Mesenchymal stem cell (in vitro differentiated cells and primary cell): ENCODE data around the gene YIF1A.

Experiments
- DNase-seq: peaks from one replicate; pipeline ENCODE4 v3.0.0-alpha.2; 2013
- H2AFZ ChIP-seq: one replicate; pipeline ENCODE4 v1.6.1; 2013; ENCODE audit warnings: low read depth, mild to moderate bottlenecking, control low read depth, inconsistent platforms, low read length, moderate library complexity
- H2AK5ac ChIP-seq: 2 replicates; pipeline ENCODE4 v1.6.1; 2013; ENCODE audit warnings: low read length, moderate library complexity, mild to moderate bottlenecking, inconsistent platforms; ENCODE audit not compliant: severe bottlenecking
- H2BK120ac ChIP-seq: one replicate; pipeline ENCODE4 v1.6.1; 2013; ENCODE audit warnings: low read depth, mild to moderate bottlenecking, inconsistent platforms, low read length, moderate library complexity
- H2BK12ac ChIP-seq, 2 experiments: one replicate each; pipeline ENCODE4 v1.6.1; 2013; ENCODE audit warnings: inconsistent platforms in 2 of 2, low read length in 2 of 2, mild to moderate bottlenecking in 2 of 2, moderate library complexity in 2 of 2, control low read depth in 1 of 2
- H2BK15ac ChIP-seq: one replicate; pipeline ENCODE4 v1.6.1; 2013; ENCODE audit warnings: mild to moderate bottlenecking, low read depth, inconsistent platforms; ENCODE audit not compliant: poor library complexity, severe bottlenecking
- H2BK5ac ChIP-seq: 2 replicates; pipeline ENCODE4 v1.6.1; 2013; ENCODE audit warnings: low read depth, mild to moderate bottlenecking, low read length, control low read depth, inconsistent platforms; ENCODE audit not compliant: poor library complexity, severe bottlenecking
- H3K14ac ChIP-seq, 2 experiments: one replicate each; pipeline ENCODE4 v1.6.1; 2013; ENCODE audit warnings: inconsistent platforms in 2 of 2, low read length in 2 of 2, control low read depth in 1 of 2, mild to moderate bottlenecking in 1 of 2, moderate library complexity in 1 of 2
- H3K18ac ChIP-seq, 2 experiments: one replicate each; pipeline ENCODE4 v1.6.1; 2013; ENCODE audit warnings: inconsistent platforms in 2 of 2, low read length in 2 of 2, control low read depth in 1 of 2, low read depth in 1 of 2, mild to moderate bottlenecking in 1 of 2
- H3K23ac ChIP-seq, 2 experiments: one replicate each; pipeline ENCODE4 v1.6.1; 2013; ENCODE audit warnings: inconsistent platforms in 2 of 2, low read length in 2 of 2, mild to moderate bottlenecking in 2 of 2, moderate library complexity in 2 of 2, control low read depth in 1 of 2
- H3K27ac ChIP-seq: 2 replicates; pipeline ENCODE4 v1.5.1; 2013; ENCODE audit warnings: mild to moderate bottlenecking, moderate library complexity, low read length, control low read depth, inconsistent platforms; ENCODE audit not compliant: poor library complexity, severe bottlenecking
- H3K27me3 ChIP-seq, 2 experiments: 2 replicates each; pipeline versions ENCODE4 v1.6.1 to v1.7.0; 2013; ENCODE audit warnings: low read length in 2 of 2, mild to moderate bottlenecking in 2 of 2, moderate library complexity in 2 of 2, control low read depth in 1 of 2, inconsistent platforms in 1 of 2; ENCODE audit not compliant: control insufficient read depth in 1 of 2, insufficient read depth in 1 of 2
- H3K36me3 ChIP-seq, 2 experiments: 2 replicates each; pipeline versions ENCODE4 v1.6.1 to v1.7.0; 2013; ENCODE audit warnings: low read length in 2 of 2, control low read depth in 1 of 2, inconsistent platforms in 1 of 2, low read depth in 1 of 2, mild to moderate bottlenecking in 1 of 2; ENCODE audit not compliant: insufficient read depth in 2 of 2, control insufficient read depth in 1 of 2
- H3K4ac ChIP-seq, 2 experiments: one replicate each; pipeline ENCODE4 v1.6.1; 2013; ENCODE audit warnings: inconsistent platforms in 2 of 2, low read length in 2 of 2, mild to moderate bottlenecking in 2 of 2, moderate library complexity in 2 of 2, control low read depth in 1 of 2, low read depth in 1 of 2
- H3K4me1 ChIP-seq: 2 replicates; pipeline ENCODE4 v1.6.1; 2013; ENCODE audit warnings: low read depth, low read length, control low read depth; ENCODE audit not compliant: control insufficient read depth, insufficient read depth
- H3K4me2 ChIP-seq: 2 replicates; pipeline ENCODE4 v1.6.1; 2013; ENCODE audit warnings: low read length, mild to moderate bottlenecking, inconsistent platforms; ENCODE audit not compliant: poor library complexity, severe bottlenecking
- H3K4me3 ChIP-seq, 2 experiments: 2 replicates each; pipeline versions ENCODE4 v1.5.1 to v1.7.0; 2013; ENCODE audit warnings: low read length in 2 of 2, mild to moderate bottlenecking in 2 of 2, control low read depth in 1 of 2, low read depth in 1 of 2; ENCODE audit not compliant: insufficient read depth in 1 of 2
- H3K79me1 ChIP-seq: replicated peaks from 2 replicates; pipeline ENCODE4 v1.6.1; 2013; ENCODE audit warnings: mild to moderate bottlenecking, control low read depth, low read length, inconsistent platforms; ENCODE audit not compliant: poor library complexity, severe bottlenecking
- H3K9ac ChIP-seq: 2 replicates; pipeline ENCODE4 v1.7.0; 2013; ENCODE audit warnings: mild to moderate bottlenecking, low read length, moderate library complexity
- H3K9me3 ChIP-seq: 2 replicates; pipeline ENCODE4 v1.7.0; 2013; ENCODE audit warnings: mild to moderate bottlenecking, low read length; ENCODE audit not compliant: control insufficient read depth
- H4K8ac ChIP-seq: one replicate; pipeline ENCODE4 v1.6.1; 2013; ENCODE audit warnings: inconsistent platforms, mild to moderate bottlenecking, low read length, moderate library complexity
- H4K91ac ChIP-seq: one replicate; pipeline ENCODE4 v1.6.1; 2013; ENCODE audit warnings: mild to moderate bottlenecking, low read length, inconsistent platforms
- WGBS: methylation state at CpG from one replicate; pipeline ENCODE4 v1.1.7; 2013; ENCODE audit warnings: mixed read lengths; 5-methylcytosine and 5-hydroxymethylcytosine counted together

The YIF1A gene

GRCh38 chr11:66327171-66328030 lies 38.5 kb upstream of the YIF1A start:
- H3K18ac ChIP-seq: peak overlapping the region; percentile 96
- H3K23ac ChIP-seq: no peak overlapping the region
- WGBS: 56% methylated on average over 9 of the region's 10 CpGs
- H4K8ac ChIP-seq: peak overlapping the region; percentile 85
- peak overlapping the region; percentile 84 for H2BK5ac ChIP-seq
- peak overlapping the region; percentile 85 for H3K9ac ChIP-seq
- H3K9me3 ChIP-seq: no peaks in the 10 kb centered on the region
- H4K91ac ChIP-seq: peak overlapping the region; percentile 98
- H2AFZ ChIP-seq: peak overlapping the region; percentile 19
- H3K4me3 ChIP-seq: peak overlapping the region in 1 of 2 experiments; percentile 60
- peak overlapping the region; percentile 65 for H2BK120ac ChIP-seq
- peaks cover 9% of the 10 kb centered on the region for H3K79me1 ChIP-seq
- peak overlapping the region; percentile 83 for H2AK5ac ChIP-seq
- peak overlapping the region in 1 of 2 experiments; percentile 88 for H3K14ac ChIP-seq
- peaks cover 14 to 20% of the 10 kb centered on the region in 2 experiments for H3K36me3 ChIP-seq
- peak; percentile 84 for DNase-seq
- H3K27me3 ChIP-seq: no peaks in the 10 kb centered on the region
- peak overlapping the region; percentile 93 to 95 for H3K4ac ChIP-seq
- H3K27ac ChIP-seq: peak overlapping the region; percentile 96
- H3K4me2 ChIP-seq: peak overlapping the region; percentile 4
- peak overlapping the region; percentile 94 for H2BK15ac ChIP-seq
- H2BK12ac ChIP-seq: peak overlapping the region; percentile 99
- H3K4me1 ChIP-seq: peaks cover 54% of the 10 kb centered on the region

- H2AFZ ChIP-seq: peak overlapping the region; percentile 10
- WGBS: 2% methylated on average over 16 of the region's 21 CpGs
- peak overlapping the region; percentile 85 for H3K9ac ChIP-seq
- peaks cover 51% of the 10 kb centered on the region for H3K4me1 ChIP-seq
- peaks cover under 1% of the 10 kb centered on the region for H3K79me1 ChIP-seq
- H3K18ac ChIP-seq: peak overlapping the region; percentile 96 to 99
- peak overlapping the region; percentile 4 for H3K4me2 ChIP-seq
- peak overlapping the region; percentile 92 to 93 for H3K4ac ChIP-seq
- peak; percentile 60 for DNase-seq
- peaks cover 5 to 10% of the 10 kb centered on the region in 2 experiments for H3K36me3 ChIP-seq
- H2AK5ac ChIP-seq: peak overlapping the region; percentile 98
- H3K23ac ChIP-seq: no peak overlapping the region
- H3K27me3 ChIP-seq: no peaks in the 10 kb centered on the region
- peak overlapping the region in 1 of 2 experiments; percentile 24 for H3K4me3 ChIP-seq
- peak overlapping the region; percentile 96 for H3K27ac ChIP-seq
- peak overlapping the region; percentile 97 for H4K8ac ChIP-seq
- H2BK12ac ChIP-seq: peak overlapping the region; percentile 99
- H2BK5ac ChIP-seq: peak overlapping the region; percentile 87
- peak overlapping the region; percentile 65 for H2BK120ac ChIP-seq
- H3K9me3 ChIP-seq: no peaks in the 10 kb centered on the region
- peak overlapping the region; percentile 96 for H2BK15ac ChIP-seq
- peak overlapping the region; percentile 98 for H4K91ac ChIP-seq
- H3K14ac ChIP-seq: peak overlapping the region in 1 of 2 experiments; percentile 72
Measured at GRCh38 chr11:66326261-66327111, 37.5 kb upstream of the YIF1A start.

- H2BK15ac ChIP-seq: peak overlapping the region; percentile 31
- peak overlapping the region in 1 of 2 experiments; percentile 95 for H3K23ac ChIP-seq
- H3K27me3 ChIP-seq: no peaks in the 10 kb centered on the region
- no peak overlapping the region for H3K4me3 ChIP-seq
- H3K4me2 ChIP-seq: no peak overlapping the region
- H3K9me3 ChIP-seq: no peaks in the 10 kb centered on the region
- no peak overlapping the region for H2AFZ ChIP-seq
- H3K18ac ChIP-seq: peak overlapping the region; percentile 93 to 99
- no peak overlapping the region for H2BK5ac ChIP-seq
- WGBS: 83% methylated on average over 8 of the region's 8 CpGs
- H2AK5ac ChIP-seq: peak overlapping the region; percentile 98
- peak overlapping the region; percentile 64 to 85 for H2BK12ac ChIP-seq
- no peaks in the 10 kb centered on the region for H3K79me1 ChIP-seq
- H4K91ac ChIP-seq: peak overlapping the region; percentile 95
- no peak overlapping the region for H3K27ac ChIP-seq
- DNase-seq: peak; percentile 48
- H3K36me3 ChIP-seq: peaks cover 0 to 2% of the 10 kb centered on the region in 2 experiments
- peak overlapping the region; percentile 33 for H4K8ac ChIP-seq
- H2BK120ac ChIP-seq: peak overlapping the region; percentile 98
- peaks cover 49% of the 10 kb centered on the region for H3K4me1 ChIP-seq
- H3K9ac ChIP-seq: peak overlapping the region; percentile 4
- peak overlapping the region; percentile 75 to 83 for H3K4ac ChIP-seq
- H3K14ac ChIP-seq: peak overlapping the region in 1 of 2 experiments; percentile 93
Measured at GRCh38 chr11:66325263-66325671, 36.3 kb upstream of the YIF1A start.
